SK-N-MC (cell line): ENCODE data around the gene UMOD.

Experiments used
- EZH2 ChIP-seq: fragments of 200-600 bp; sonication (generic); IDR thresholded peaks from one replicate; pipeline ENCODE4 v1.6.1; 2017; ENCODE audit warnings: antibody characterized with exemption
- POLR2AphosphoS5 ChIP-seq: IDR thresholded peaks from 2 replicates; pipeline ENCODE4 v1.6.1; 2012; ENCODE audit warnings: mild to moderate bottlenecking, low read depth, low read length, borderline replicate concordance

GRCh38 chr16:20319406-20319805, 33.1 kb downstream of the UMOD start:
- no peak for TF ChIP-seq POLR2AphosphoS5
- no peak for TF ChIP-seq EZH2
